CD4-positive, alpha-beta T cell (primary cell): ENCODE measurements around the gene ITSN1. TPM values are rescaled to one million over a fixed set of nuclear protein-coding genes. Genes with fewer than 3 reads are reported as not detected.

Source experiments
- ATAC-seq: fragments of 200-7000 bp; cut with Tn5 transposase; one replicate; pipeline ENCODE4 v1.10.0; 2022; ENCODE audit warnings: mild to moderate bottlenecking; ENCODE audit not compliant: poor library complexity
- CTCF ChIA-PET: fragments of 350-600 bp; sonication (Branson Sonifier 250); formaldehyde crosslinking; loops from one replicate; lab custom pipeline; 2021; ENCODE audit warnings: antibody characterized with exemption, inconsistent platforms; lab: Charles Lee
- POLR2A ChIA-PET: fragments of 350-600 bp; sonication (Branson Sonifier 250); formaldehyde crosslinking; loops from one replicate; lab custom pipeline; 2021; ENCODE audit warnings: antibody characterized with exemption, inconsistent platforms; lab: Charles Lee
- DNase-seq, 14 experiments: peaks; one replicate each; pipeline ENCODE4 v3.0.0-alpha.2; 2013 to 2020; ENCODE audit warnings: mixed read lengths in 2 of 14
- H3K27ac ChIP-seq, 2 donors: one replicate each; pipeline versions ENCODE4 v1.5.1 to v1.7.0; 2013; ENCODE audit warnings: low read length in 2 of 2, low read depth in 1 of 2, mild to moderate bottlenecking in 1 of 2
- H3K27me3 ChIP-seq, 2 experiments: 1 replicate in 1 of 2; 2 replicates in 1 of 2; pipeline versions ENCODE4 v1.6.1 to v1.7.0; 2013; ENCODE audit warnings: low read length in 2 of 2, control low read depth in 1 of 2, mild to moderate bottlenecking in 1 of 2, moderate library complexity in 1 of 2; ENCODE audit not compliant: insufficient read depth in 2 of 2, control insufficient read depth in 1 of 2
- H3K36me3 ChIP-seq: one replicate; pipeline ENCODE4 v1.6.1; 2013; ENCODE audit warnings: low read length, control low read depth; ENCODE audit not compliant: insufficient read depth
- H3K4me1 ChIP-seq: one replicate; pipeline ENCODE4 v1.6.1; 2013; ENCODE audit warnings: low read length, control low read depth; ENCODE audit not compliant: insufficient read depth
- H3K4me3 ChIP-seq: one replicate; pipeline ENCODE4 v1.5.1; 2013; ENCODE audit warnings: mild to moderate bottlenecking, low read length, moderate library complexity
- H3K9me3 ChIP-seq, 2 experiments: 1 replicate in 1 of 2; 2 replicates in 1 of 2; pipeline versions ENCODE4 v1.6.1 to v1.7.0; 2013; ENCODE audit warnings: low read length in 2 of 2, mild to moderate bottlenecking in 2 of 2, control low read depth in 1 of 2, moderate library complexity in 1 of 2; ENCODE audit not compliant: control insufficient read depth in 1 of 2, insufficient read depth in 1 of 2
- H3K27ac Mint-ChIP-seq: one replicate; pipeline ENCODE4 v1.8.0; 2020; ENCODE audit warnings: mixed read lengths
- H3K27me3 Mint-ChIP-seq: one replicate; pipeline ENCODE4 v1.8.0; 2021; ENCODE audit warnings: mixed read lengths
- H3K36me3 Mint-ChIP-seq: one replicate; pipeline ENCODE4 v1.8.0; 2021; ENCODE audit warnings: low read depth, mixed read lengths
- H3K4me1 Mint-ChIP-seq: one replicate; pipeline ENCODE4 v1.8.0; 2021; ENCODE audit warnings: low read depth, mixed read lengths
- H3K4me3 Mint-ChIP-seq: one replicate; pipeline ENCODE4 v1.8.0; 2020; ENCODE audit warnings: mild to moderate bottlenecking, mixed read lengths
- H3K9me3 Mint-ChIP-seq: one replicate; pipeline ENCODE4 v1.8.0; 2020; ENCODE audit warnings: mixed read lengths
- CTCF ChIP-seq: fragments of 200-600 bp; IDR thresholded peaks from one replicate; pipeline ENCODE4 v1.8.0; 2022; ENCODE audit warnings: antibody characterized with exemption, mild to moderate bottlenecking
- intact Hi-C, 2 experiments: fragments of 100-400 bp; cut with DNase I in 1 of 2; cut with micrococcal nuclease in 1 of 2; formaldehyde crosslinking; loops; one replicate each; pipeline versions ENCODE4 v1.15.1 to v1.9.0; 2023 to 2025; cut with DNase I, micrococcal nuclease
- total RNA-seq, 174 experiments: library from RNA in 2 of 174; stranded (reverse) in 2 of 174; gene quantifications; one replicate each; pipeline ENCODE4 v1.2.3 and lab custom pipeline; 2021 to 2026

ITSN1 gene
- total RNA-seq, 2 experiments from 2014 or later, result 2.1 to 3.0 TPM

DNA sequence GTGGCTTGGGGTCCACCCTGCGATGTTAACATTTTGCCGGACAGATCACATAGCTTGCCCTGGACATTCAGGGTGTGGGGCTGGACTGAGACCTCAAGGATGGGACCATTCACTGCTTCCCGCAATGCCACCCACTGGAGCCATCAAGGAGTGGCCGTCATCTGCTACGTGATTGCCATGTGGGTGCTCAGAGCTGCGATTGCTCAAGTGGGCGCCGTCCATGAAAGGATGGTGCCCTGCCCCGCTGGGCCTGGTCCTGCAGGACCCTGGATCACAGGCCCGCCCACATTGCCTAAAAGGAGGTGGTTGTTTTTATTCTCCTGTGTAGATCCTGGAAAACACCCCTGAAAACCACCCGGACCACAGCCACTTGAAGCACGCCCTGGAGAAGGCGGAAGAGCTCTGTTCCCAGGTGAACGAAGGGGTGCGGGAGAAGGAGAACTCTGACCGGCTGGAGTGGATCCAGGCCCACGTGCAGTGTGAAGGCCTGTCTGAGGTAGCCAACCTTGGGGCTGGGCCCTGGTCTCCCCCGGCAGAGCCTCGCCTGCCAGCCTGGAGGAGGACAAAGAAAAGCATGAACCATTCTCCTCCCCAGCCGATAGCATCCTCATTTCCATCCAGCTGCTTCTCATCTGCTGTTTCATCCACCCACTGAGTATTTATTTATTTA, 232.9 kb downstream of the ITSN1 start:
- Histone ChIP-seq H3K4me1 (no peaks in the 10 kb centered on the region), H3K4me3 (no peak overlapping the region), H3K27ac (no peak overlapping the region), H3K36me3 (no peaks in the 10 kb centered on the region), H3K27me3 (no peaks in the 10 kb centered on the region), H3K9me3 (no peaks in the 10 kb centered on the region)
- Mint-ChIP-seq H3K4me3 (no peak overlapping the region), H3K27me3 (no peaks in the 10 kb centered on the region), H3K4me1 (no peaks in the 10 kb centered on the region), H3K9me3 (no peaks in the 10 kb centered on the region), H3K27ac (no peak overlapping the region), H3K36me3 (no peaks in the 10 kb centered on the region)
- DNase-seq (no peak), ATAC-seq (no peak)
- intact Hi-C loops, result no loop called here
- POLR2A ChIA-PET, result no interaction called here
- CTCF ChIA-PET, result no interaction called here
- TF ChIP-seq CTCF, result no peak

DNA sequence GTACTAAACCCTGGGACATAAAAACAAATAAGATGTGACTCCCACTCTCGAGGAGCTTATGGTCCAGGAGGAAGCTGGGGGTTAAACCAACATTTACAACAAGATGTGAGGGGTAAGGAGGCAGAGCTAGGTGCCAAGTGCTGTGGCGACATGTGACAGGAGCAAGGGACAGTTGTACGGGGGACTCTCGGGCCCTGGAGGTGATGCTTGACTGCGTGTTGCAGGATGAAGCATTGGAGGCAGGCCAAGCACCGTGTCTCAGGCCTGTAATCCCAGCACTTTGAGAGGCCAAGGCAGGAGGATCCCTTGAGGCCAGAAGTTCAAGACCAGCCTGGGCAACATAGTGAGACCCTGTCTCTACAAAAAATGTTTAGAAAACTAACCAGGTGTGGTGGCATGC, 236.5 kb downstream of the ITSN1 start:
- no peaks in the 10 kb centered on the region for H3K9me3 Mint-ChIP-seq
- no peaks in the 10 kb centered on the region for H3K36me3 ChIP-seq
- intact Hi-C loops, result no loop called here
- ChIA-PET CTCF (no interaction called here), POLR2A (no interaction called here)
- H3K27me3 Mint-ChIP-seq, result no peaks in the 10 kb centered on the region
- ATAC-seq (no peak), DNase-seq (no peak)
- H3K27me3 ChIP-seq, result no peaks in the 10 kb centered on the region
- no peak for TF ChIP-seq CTCF
- no peak overlapping the region for H3K4me3 Mint-ChIP-seq
- no peaks in the 10 kb centered on the region for H3K9me3 ChIP-seq
- no peaks in the 10 kb centered on the region for H3K4me1 Mint-ChIP-seq
- no peak overlapping the region for H3K27ac Mint-ChIP-seq
- H3K4me1 ChIP-seq, result no peaks in the 10 kb centered on the region
- no peak overlapping the region for H3K4me3 ChIP-seq
- H3K36me3 Mint-ChIP-seq, result no peaks in the 10 kb centered on the region
- H3K27ac ChIP-seq, result no peak overlapping the region

- no peaks in the 10 kb centered on the region for H3K27me3 ChIP-seq
- POLR2A ChIA-PET, result interaction anchor here (0.6 kb wide), 1 partner anchor 128 kb away, joined by 4 read pairs; no protein-coding TSS in a partner anchor
- H3K27ac ChIP-seq, result no peak overlapping the region
- H3K9me3 ChIP-seq, result no peaks in the 10 kb centered on the region
- Mint-ChIP-seq H3K36me3 (no peaks in the 10 kb centered on the region), H3K4me3 (no peak overlapping the region), H3K27me3 (no peaks in the 10 kb centered on the region), H3K4me1 (no peaks in the 10 kb centered on the region), H3K9me3 (no peaks in the 10 kb centered on the region), H3K27ac (no peak overlapping the region)
- no peaks in the 10 kb centered on the region for H3K4me1 ChIP-seq
- DNase-seq (no peak), ATAC-seq (no peak)
- intact Hi-C loops, result no loop called here
- no peaks in the 10 kb centered on the region for H3K36me3 ChIP-seq
- H3K4me3 ChIP-seq, result no peak overlapping the region
- CTCF ChIA-PET, result no interaction called here
- TF ChIP-seq CTCF, result no peak
Measured at GRCh38 chr21:33880626-33881025, 238.3 kb downstream of the ITSN1 start.
